Measurements from ENCODE around the gene UROC1.

Gene UROC1

GRCh38 chr3:126517291-126517951, at the start of gene UROC1:
Gene UROC1 (minus strand): TSS chr3:126517773. CDS start chr3:126517719, 54 bp downstream.
- no peak for DNase-seq
- in situ Hi-C loops (cut with HindIII; ENCODE audit: low pct_ligation_motif_present, low pct_unique_long_range_greater_than_20kb, low sequenced_read_pairs) = no loop called here

GRCh38 chr3:126562737-126563276, 45.2 kb upstream of the UROC1 start:
- DNase-seq = no peak
- in situ Hi-C loops (cut with HindIII; ENCODE audit: low pct_ligation_motif_present, low pct_unique_long_range_greater_than_20kb, low sequenced_read_pairs) = no loop called here

GRCh38 chr3:126558336-126559071, 40.9 kb upstream of the UROC1 start, which contains the start of gene C3orf22:
Gene C3orf22 (minus strand): TSS chr3:126558932. CDS start chr3:126553390, 5,542 bp downstream.
- in situ Hi-C loops (cut with HindIII; ENCODE audit: low pct_ligation_motif_present, low pct_unique_long_range_greater_than_20kb, low sequenced_read_pairs) = no loop called here
- no peak for DNase-seq

DNA sequence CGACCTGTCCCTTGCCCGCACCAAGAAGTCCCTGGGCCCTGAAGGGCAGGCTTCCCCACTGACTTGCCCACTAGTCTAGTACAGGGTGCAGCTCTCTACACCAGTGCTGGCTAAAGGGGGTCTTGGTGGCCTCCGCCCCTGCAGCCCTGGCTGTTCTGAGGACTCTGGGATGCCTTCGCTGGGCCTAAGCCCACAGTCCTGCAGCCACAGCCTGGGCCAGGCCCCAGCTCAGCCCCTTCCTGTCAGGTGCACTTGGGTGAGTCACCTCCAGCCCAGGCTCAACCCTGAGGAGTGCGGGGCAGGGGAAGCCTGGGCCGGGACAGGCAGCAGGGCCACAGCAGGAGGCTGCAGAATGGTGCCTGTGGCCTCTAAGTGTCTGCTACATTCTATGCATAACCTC, 40.2 kb upstream of the UROC1 start:
- no peak for DNase-seq
- in situ Hi-C loops (cut with HindIII; ENCODE audit: low pct_ligation_motif_present, low pct_unique_long_range_greater_than_20kb, low sequenced_read_pairs) = no loop called here

GRCh38 chr3:126557415-126557745, 39.8 kb upstream of the UROC1 start:
- in situ Hi-C loops (cut with HindIII; ENCODE audit: low pct_ligation_motif_present, low pct_unique_long_range_greater_than_20kb, low sequenced_read_pairs) = no loop called here
- DNase-seq = no peak

DNA sequence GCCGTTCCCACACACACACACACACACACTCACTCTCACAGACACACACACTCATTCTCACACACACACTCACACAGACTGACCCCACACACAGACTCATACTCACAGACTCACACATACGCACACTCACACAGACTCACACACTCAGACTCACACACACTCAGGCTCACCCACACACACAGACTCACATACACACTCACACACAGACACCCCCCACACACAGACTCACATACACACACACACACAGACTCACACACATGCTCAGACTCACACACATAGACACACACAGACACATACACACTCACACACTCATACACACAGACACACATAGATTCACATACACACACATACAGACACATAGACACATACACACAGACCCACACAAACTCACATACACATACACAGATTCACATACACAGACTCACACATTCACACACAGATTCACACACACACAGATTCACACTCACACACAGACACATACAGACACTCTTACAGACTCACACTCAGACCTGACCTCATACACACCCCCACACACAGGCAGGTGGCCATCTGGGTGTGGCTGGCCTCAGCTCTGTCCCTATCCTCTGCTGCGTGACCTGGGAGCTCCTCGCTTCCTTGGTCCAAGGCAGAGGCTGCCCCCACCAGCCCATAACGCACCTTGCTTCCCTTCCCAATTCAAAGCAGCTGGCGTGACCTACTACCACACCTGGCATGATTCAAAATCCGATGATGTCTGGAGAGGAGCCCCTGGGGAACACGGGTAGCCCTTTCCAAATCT, 39.3 kb upstream of the UROC1 start:
- in situ Hi-C loops (cut with HindIII; ENCODE audit: low pct_ligation_motif_present, low pct_unique_long_range_greater_than_20kb, low sequenced_read_pairs) = no loop called here

DNA sequence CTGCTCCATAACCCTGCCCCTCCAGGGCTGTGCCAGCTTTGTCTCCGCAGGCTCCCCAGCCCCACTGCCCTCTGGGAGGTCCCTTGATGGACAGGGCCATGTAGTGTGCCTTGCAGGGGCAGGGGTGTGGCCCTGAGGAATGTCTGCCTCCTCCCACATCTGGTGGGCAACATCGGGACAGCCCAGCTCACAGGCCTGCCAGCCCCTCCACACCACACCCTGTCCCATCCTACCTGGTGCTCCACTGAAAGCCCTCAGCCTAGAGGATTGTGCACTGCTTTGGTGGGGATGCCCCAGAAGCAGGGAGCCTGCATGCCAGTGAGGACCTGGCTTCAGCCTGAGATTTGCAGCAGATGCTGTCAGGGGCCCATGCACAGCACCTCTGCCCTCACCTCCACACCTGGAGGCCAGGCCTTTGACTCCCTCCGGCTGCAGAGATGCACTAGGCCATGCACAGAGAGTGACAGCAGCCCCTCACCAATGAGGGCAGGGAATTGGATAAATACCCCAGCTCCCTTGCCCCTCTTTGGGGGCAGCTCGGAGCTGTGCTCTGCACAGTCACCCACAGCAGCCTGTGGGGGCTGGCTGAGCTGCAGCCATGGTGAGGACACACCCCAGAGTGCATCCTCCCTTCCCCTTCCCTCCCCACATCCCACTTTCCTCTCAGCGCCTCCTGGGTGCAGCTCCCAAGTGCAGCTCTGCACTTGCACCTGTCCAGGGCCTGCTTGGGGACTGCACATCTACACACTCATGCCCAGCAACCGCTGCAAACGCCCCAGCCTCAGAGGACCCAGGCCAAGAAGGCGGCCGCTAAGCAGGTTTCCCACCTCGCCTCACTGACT, 38.4 kb upstream of the UROC1 start:
- DNase-seq = no peak
- in situ Hi-C loops (cut with HindIII; ENCODE audit: low pct_ligation_motif_present, low pct_unique_long_range_greater_than_20kb, low sequenced_read_pairs) = no loop called here

More for the DNA sequence above, 39.3 kb upstream of the UROC1 start:
- DNase-seq = no peak

- DNase-seq = no peak
- in situ Hi-C loops (cut with HindIII; ENCODE audit: low pct_ligation_motif_present, low pct_unique_long_range_greater_than_20kb, low sequenced_read_pairs) = no loop called here
These were observed 37.3 kb upstream of the UROC1 start for GRCh38 chr3:126554560-126555525.

GRCh38 chr3:126553284-126554084, 35.9 kb upstream of the UROC1 start:
- in situ Hi-C loops (cut with HindIII; ENCODE audit: low pct_ligation_motif_present, low pct_unique_long_range_greater_than_20kb, low sequenced_read_pairs) = no loop called here
- no peak for DNase-seq

DNA sequence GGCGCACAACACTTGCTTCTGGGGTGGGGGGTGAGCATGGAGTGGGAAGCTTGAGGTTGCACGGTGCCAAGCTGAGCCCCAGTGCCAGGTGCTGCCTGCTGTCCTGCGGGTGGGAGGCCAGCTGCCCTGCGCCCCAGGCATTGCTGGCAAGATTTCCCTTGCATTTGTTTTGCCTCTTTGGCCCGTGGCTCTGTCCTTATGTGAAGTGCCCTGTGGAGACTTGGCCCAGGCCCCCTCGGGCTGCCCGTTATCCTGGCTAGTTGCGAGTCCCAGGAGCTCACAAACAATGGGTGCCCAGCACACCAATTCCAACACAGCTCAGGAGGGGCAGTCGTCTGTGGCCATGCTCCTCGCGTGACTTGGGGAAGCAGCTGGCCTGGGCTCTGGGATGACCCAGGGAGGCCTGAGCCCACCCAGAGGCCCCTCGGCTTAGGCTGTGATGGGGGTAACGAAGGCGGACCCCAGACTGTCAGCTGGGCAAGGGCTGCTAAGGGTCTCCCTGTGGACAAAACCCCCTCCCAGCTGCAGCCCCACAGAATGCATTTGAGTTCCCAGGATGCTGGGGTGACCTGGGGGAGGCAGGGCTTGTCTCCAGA, 35.2 kb upstream of the UROC1 start:
- no peak for DNase-seq
- in situ Hi-C loops (cut with HindIII; ENCODE audit: low pct_ligation_motif_present, low pct_unique_long_range_greater_than_20kb, low sequenced_read_pairs) = no loop called here

DNA sequence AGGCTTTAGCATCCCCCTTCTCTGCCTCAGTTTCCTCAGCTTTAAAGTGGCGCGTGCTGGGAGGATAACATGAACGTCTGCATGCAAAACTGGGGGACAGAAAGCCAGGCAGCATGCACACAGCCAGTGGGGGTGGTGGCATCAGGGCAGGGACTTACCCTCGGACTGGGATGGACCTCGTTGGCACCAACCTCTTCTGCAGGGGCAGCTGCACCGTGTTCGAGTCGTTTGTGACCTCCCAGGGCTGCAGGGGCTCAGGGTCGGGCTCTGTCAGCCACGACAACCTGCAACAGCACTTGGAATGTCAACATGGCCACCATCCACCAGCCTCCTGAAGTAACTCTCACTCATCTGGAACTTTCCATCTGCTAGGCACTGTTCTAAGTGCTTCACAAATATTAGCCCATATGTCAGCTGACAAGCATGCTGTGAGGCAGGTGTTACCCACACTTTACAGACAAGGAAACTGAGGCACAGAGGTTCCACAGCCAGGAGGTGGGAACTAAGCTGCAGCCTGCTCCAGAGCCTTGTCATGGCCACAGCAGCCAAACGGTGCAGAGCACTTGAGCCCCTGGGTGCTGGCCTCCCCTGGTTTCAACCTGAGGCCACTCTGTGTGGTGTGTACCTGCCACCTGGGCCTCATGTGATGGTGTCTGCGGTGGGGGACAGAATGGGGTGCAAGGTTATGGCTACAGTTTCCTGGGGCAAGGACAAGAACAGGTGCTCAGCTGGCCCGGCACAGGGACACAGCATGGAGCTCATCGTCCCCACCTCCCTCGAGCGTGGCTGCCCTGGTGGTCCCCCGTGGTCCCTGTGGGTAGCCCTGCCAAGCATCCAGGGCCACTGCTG, 34.5 kb upstream of the UROC1 start:
- in situ Hi-C loops (cut with HindIII; ENCODE audit: low pct_ligation_motif_present, low pct_unique_long_range_greater_than_20kb, low sequenced_read_pairs) = no loop called here

GRCh38 chr3:126551121-126551838, 33.7 kb upstream of the UROC1 start:
- DNase-seq = no peak
- in situ Hi-C loops (cut with HindIII; ENCODE audit: low pct_ligation_motif_present, low pct_unique_long_range_greater_than_20kb, low sequenced_read_pairs) = no loop called here

More for the DNA sequence above, 34.5 kb upstream of the UROC1 start:
- DNase-seq = no peak

- in situ Hi-C loops (cut with HindIII; ENCODE audit: low pct_ligation_motif_present, low pct_unique_long_range_greater_than_20kb, low sequenced_read_pairs) = no loop called here
- no peak for DNase-seq
These were observed 33.0 kb upstream of the UROC1 start for GRCh38 chr3:126550488-126551051.

GRCh38 chr3:126549861-126550487, 32.4 kb upstream of the UROC1 start:
- no peak for DNase-seq
- in situ Hi-C loops (cut with HindIII; ENCODE audit: low pct_ligation_motif_present, low pct_unique_long_range_greater_than_20kb, low sequenced_read_pairs) = no loop called here
